Activated CD8-positive, alpha-beta memory T cell treated with anti-CD3 and anti-CD28 coated beads for 1 hour (primary cell): ENCODE measurements around the gene ECM1.

Source experiments
- DNase-seq, 2 donors: peaks; one replicate each; pipeline ENCODE4 v3.0.0-alpha.2; 2020; ENCODE audit warnings: low read depth in 1 of 2; ENCODE audit errors: extremely low read depth in 1 of 2

ECM1 gene

DNA sequence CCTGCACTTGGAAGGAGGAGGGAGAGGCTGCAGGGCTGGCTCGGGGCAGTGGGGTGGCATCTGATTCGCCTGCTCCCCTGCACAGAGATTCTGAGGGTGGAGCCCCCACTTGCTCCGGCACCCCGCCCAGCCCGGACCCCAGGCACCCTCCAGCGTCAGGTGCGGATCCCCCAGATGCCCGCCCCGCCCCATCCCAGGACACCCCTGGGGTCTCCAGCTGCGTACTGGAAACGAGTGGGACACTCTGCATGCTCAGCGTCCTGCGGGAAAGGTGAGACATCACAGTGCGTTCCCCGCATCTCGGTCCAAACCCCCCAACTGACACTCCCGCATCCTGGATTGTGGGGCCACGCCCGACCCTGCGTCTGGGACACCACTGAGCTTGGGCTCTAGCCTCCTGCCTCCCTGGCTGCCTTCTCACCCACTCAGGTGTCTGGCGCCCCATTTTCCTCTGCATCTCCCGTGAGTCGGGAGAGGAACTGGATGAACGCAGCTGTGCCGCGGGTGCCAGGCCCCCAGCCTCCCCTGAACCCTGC, 49.2 kb downstream of the ECM1 start:
- no peak for DNase-seq

DNA sequence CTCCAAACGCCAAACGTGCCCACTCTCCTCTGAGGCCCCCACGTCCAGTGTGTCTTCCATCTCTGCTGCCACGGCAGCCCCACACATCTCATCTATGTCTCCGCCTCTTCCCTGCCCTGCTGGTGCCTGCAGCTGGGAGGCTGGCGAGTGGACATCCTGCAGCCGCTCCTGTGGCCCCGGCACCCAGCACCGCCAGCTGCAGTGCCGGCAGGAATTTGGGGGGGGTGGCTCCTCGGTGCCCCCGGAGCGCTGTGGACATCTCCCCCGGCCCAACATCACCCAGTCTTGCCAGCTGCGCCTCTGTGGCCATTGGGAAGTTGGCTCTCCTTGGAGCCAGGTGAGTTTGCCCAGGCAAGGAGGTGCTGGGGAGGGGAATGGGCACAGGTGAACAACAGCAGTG, 49.9 kb downstream of the ECM1 start:
- no peak for DNase-seq

DNA sequence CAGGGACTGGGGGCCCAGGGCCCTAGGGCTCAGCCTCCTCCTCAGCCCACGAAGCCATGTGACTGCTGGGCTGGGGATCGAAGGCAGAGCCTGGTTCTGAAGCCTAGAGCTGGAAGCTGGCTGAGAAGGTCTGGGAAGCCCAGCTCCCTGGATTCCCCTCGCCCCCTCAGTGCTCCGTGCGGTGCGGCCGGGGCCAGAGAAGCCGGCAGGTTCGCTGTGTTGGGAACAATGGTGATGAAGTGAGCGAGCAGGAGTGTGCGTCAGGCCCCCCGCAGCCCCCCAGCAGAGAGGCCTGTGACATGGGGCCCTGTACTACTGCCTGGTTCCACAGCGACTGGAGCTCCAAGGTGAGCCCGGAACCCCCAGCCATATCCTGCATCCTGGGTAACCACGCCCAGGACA, 50.4 kb downstream of the ECM1 start:
- no peak for DNase-seq

- DNase-seq, result no peak
Observed at GRCh38 chr1:150558761-150559655, 51.1 kb downstream of the ECM1 start.

DNA sequence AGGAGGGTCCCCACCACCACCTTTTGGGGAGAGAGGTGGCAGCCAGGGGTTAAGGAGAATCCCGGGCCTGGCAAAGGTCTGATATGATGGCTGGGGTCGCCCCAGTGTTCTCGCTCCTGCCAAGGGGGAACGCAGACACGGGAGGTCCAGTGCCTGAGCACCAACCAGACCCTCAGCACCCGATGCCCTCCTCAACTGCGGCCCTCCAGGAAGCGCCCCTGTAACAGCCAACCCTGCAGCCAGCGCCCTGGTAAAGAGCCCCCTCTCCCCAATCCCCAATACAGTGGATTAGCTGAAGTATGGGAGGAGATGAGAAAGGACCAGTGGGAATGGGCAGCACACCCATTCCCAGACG, 51.7 kb downstream of the ECM1 start:
- DNase-seq, result no peak

DNA sequence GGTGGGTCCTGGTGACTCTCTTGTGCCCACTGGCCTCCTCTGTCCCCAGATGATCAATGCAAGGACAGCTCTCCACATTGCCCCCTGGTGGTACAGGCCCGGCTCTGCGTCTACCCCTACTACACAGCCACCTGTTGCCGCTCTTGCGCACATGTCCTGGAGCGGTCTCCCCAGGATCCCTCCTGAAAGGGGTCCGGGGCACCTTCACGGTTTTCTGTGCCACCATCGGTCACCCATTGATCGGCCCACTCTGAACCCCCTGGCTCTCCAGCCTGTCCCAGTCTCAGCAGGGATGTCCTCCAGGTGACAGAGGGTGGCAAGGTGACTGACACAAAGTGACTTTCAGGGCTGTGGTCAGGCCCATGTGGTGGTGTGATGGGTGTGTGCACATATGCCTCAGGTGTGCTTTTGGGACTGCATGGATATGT, 52.1 kb downstream of the ECM1 start:
- peak in 1 of 2 donors; percentile 57 for DNase-seq

GRCh38 chr1:150560576-150561253, 52.8 kb downstream of the ECM1 start:
- peak in 1 of 2 donors; percentile 72 for DNase-seq

GRCh38 chr1:150561254-150561973, 53.5 kb downstream of the ECM1 start:
- DNase-seq, result no peak

- peak; percentile 63 to 71 for DNase-seq
Observed at GRCh38 chr1:150561974-150562445, 54.1 kb downstream of the ECM1 start.

- no peak for DNase-seq
Observed at GRCh38 chr1:150562446-150563339, 54.8 kb downstream of the ECM1 start.
